GM18508 (cell line): ENCODE results near the gene AGO4.
"Not testable (repeated sequence)": the region's sequence is repeated elsewhere in the genome, so short reads cannot be mapped to it uniquely, and the experiment has no call there.

Experiments
- ATAC-seq: cut with Tn5 transposase; IDR thresholded peaks from one replicate; pipeline ENCODE4 v1.9.1; 2021; ENCODE audit warnings: moderate number of reproducible peaks; ENCODE audit not compliant: insufficient read depth, unreplicated experiment

The AGO4 gene

DNA sequence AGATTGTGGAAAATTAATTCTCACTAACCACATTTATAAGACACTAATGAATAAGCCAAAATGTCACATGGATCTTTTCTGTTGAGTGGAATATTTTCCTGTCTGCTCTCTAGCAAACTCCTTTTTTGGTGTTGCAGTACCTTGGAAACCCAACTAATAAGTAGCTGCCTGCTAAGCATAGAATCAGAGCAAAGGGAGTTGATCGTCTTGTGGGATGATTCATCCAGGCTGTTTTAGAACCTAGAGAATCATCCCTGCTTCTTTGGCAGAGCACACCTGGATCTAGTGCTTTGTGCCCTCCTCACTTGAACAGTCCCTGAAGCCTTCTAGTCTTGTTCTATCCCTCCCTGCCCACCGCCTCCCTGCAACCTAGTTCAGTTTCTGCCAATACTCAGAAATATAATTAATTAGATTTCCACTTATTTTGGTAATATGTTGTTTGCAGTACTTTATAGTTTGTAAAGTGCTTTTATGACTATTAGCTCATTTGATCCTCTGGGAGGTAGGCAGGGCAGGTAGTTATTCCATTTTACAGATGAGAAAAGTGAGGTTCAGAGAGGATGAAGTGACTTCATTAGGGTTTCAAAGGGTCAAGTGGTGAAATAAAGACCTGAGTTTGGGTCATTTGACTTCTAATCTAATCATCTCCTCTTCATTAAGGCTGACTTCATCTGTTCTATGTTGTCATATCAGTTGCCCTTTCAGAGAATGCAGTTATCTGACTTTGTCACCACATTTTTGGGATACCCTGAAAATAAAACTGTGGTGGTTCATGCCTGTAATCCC is 2.5 kb downstream of the AGO4 start:
- no peak for ATAC-seq

DNA sequence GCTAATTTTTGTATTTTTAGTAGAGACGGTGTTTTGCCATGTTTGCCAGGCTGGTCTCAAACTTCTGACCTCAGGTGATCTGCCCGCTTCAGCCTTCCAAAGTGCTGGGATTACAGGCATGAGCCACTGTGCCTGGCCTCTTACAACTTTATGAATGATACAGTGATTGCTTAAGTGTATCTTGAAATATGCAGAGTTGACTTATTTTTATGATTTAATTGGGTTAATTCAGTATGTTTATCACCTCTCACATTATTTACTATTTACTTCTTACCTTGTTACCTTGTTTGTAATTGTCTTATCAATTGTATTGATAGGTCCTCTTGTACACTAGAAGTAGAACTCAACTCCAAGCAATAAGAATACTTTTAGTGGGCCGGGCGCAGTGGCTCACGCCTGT is 4.9 kb downstream of the AGO4 start:
- ATAC-seq, result not testable (repeated sequence)

DNA sequence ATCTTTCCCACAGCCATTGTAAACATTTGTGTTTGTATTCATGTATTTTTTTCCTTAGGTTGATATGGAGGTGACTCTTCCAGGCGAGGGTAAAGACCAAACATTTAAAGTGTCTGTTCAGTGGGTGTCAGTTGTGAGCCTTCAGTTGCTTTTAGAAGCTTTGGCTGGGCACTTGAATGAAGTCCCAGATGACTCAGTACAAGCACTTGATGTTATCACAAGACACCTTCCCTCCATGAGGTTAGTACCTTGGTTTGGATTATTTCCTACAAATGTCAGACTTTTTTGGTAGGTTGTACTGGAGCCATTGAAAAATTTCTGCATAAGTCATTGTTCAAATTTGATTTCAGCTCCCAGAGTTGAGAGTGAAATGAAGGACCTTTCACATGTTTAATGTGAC is 17.4 kb downstream of the AGO4 start:
- ATAC-seq, result no peak

DNA sequence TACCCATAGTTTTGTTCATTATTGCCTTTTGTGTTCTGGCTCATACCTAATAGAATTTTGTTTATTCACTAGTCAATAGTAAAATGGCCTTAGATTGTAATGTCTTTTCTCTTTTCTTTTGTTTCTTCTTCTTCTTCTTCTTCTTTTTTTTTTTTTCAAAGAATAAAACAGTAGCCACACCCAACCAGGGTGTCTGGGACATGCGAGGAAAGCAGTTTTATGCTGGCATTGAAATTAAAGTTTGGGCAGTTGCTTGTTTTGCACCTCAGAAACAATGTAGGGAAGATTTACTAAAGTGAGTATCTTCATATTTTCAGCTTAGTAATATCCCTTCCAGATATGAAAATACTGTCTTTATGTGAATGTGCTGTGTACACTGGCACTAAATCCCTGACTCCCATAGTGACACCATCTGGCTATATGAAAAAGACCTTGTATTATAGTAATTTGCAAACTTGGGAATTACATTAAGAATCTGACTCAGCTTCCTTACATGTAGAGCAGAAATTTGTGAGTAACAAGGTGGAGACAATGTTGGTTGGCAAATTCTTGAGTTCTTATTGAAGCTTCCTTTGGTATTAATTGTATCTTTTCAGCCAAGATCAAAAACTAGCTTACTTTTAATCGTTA is 24.6 kb downstream of the AGO4 start:
- no peak for ATAC-seq

DNA sequence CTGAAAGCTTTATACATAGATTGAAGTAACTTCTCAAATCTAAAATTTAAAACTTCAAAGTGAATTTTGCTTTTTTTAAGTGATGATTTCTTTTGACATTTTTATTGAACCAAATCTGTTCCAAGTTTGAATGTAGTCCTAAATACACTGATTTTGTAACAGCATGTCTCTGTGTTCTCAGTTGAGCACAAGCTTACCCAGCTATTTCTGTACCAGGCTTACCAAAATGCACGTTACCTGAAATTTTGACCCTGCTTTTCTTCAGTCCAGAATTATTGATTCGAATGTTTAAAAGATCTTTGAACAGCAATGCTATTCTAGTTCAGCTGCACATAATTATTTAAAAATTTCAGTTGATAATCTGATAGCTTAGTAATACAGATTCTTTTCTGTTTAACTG is 25.6 kb downstream of the AGO4 start:
- no peak for ATAC-seq

DNA sequence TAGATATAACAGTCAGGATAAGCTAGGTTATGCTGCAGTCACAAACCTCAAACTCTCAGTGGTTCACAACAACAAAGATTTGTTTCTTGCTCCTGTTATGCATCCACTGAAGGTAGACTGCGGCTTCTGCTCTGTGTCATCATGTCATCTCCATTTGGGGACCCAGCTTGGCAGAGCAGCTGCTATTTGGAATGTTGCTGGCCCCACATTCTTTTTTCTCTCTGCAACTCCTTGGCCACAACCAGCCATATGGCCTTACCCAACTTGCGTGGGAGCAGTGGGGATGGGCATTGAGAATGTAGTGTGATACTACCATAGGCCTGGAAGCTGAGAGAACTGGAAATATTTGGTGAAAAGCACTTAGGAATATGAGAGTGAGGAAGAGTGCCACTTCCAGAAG is 26.4 kb downstream of the AGO4 start:
- no peak for ATAC-seq

DNA sequence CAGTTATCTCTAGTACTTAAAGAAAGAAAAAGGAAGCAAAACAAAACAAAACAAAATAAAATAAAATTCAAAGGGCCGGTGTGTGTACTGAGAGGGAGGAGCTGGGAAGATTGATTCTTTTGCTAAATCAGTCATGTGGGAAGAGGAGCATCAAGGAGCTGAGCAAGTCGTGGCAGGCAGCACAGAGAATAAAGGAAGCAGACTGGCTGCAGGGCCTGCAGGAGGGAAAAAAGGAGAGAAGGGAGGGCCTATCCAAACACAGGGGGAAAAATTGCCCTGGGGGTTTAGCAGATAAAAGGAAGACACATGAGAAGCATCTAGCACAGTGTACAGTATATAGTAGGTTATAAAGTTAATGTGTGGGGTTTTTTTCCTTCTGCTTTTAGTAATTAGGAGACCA is 27.6 kb downstream of the AGO4 start:
- no peak for ATAC-seq

DNA sequence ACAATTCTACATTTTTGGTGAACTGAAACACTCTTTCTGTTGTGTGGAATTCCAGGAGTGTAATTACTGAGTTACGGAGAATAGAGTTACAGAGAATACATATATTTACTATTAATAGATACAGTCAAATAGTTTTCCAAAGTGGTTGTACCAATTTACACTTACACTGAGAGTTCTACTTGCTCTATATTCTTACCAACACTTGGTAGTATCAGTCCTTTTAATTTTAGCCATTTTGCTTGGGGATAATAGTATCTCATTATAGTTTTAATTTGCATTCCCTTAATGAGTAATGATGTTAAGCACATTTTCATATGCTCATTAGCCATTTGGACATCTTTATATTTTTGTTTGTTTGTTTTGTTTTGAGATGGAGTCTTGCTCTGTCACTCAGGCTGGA is 28.9 kb downstream of the AGO4 start:
- no peak for ATAC-seq

DNA sequence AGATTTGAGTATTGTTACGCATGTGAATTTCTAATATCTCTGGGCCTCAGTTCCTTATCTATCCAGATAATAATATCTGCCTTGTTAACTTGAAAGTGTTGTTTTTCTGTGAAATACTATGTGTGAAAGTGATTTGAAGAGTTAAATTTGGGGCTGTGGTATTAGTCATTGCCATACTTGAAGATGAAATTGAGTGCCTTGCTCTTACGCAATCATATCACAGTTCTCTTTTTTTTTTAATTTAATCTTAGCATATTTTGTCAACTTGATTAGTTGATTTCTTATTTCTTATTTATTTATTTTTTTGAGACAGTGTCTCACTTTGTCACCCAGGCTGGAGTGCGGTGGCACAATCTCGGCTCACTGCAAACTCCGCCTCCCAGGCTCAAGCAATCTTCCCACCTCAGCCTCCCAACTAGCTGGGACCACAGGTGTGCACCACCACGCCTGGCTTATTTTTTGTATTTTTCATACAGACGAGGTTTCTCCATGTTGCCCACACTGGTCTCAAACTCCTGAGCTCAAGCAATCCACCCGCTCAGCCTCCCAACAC is 31.0 kb downstream of the AGO4 start:
- ATAC-seq, result no peak

DNA sequence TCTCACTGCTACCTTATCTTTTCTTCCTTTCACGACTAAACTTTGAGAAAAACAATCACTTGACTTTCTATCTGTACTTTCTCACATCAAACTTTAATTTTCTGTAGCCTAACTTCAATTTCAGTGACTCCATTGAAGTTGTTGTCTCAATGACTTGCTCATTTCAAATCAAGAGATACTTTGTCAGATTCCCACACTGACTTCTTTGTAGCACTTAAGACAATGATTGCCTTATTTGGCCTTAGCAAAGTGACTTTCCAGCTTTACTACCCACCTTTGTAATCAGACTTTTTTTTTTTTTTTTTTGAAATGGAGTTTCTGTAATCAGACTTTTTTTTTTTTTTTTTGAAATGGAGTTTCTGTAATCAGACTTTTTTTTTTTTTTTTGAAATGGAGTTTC is 37.0 kb downstream of the AGO4 start:
- ATAC-seq, result no peak

DNA sequence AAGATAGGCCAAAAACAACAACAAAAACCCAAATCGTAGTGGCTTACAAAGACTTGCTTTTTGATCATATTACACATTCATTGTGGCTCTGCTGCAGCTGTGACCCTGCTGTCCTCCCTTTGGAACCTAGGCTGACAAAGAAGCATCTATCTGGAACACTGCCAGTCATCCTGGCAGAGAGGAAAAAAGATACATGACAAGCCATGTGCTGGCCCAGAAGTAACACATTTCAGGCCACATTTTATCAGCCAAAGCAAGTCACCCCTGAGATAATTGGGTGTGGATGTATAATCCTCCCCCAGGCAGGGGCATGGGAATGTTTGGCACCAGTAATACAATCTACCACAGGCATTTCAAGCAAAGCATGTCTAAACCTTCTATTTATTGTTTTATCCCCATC is 38.0 kb downstream of the AGO4 start:
- no peak for ATAC-seq

DNA sequence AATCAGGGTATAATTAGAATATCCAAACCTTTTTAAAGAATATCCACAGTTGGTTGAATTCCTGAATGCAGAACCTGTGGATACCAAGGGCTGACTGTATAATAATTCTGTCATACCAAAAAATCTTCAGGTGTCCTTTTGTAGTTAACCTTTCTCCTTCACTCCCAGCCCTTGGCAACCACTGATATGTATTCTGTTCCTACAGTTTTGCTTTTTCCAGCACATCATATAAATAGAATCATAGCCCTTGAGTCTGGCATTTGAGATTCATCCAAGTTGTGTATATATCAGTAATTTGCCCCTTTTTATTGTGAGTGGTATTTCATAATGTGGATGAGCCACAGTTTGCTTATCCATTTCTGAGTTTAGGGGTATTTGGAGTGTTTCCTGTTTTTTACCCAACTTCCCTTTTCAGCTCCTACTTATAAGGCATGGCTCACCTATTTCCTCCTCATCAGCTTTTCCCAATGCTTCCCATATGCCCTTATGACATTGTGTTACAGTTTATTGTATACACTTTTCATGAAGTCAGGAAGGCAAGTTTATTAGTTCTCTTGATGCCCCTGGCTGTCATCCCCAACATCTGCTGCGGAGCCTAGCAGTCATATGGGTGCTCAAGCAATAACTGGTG is 40.2 kb downstream of the AGO4 start:
- ATAC-seq, result no peak

DNA sequence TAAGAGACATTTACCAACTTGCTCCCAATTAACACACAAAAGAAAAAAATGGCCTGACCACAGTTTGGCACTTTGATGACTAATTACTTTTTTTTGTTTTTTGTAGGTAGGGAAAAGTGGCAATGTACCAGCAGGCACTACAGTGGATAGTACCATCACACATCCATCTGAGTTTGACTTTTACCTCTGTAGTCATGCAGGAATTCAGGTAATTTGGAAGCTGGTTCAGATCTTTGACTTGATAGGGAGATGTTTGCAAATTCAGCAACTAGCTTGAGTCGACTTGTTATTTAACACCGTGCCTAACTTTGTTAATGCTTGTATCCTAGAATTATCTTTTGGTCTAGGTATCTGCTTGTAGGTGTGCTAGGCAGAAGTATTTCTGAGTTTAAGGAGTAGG is 42.2 kb downstream of the AGO4 start:
- ATAC-seq, result no peak

DNA sequence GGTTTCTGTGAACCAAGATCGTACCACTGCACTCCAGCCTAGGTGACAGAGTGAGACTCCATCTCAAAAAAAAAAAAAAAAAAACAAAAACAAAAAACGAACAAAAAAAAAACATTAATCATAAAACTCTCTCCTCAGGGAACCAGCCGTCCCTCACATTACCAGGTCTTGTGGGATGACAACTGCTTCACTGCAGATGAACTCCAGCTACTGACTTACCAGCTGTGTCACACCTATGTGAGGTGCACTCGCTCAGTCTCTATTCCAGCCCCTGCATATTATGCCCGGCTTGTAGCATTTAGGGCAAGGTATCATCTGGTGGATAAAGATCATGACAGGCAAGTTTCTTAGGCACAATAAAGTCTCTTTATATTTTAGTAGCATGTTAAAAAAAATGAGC is 42.9 kb downstream of the AGO4 start:
- ATAC-seq, result no peak

DNA sequence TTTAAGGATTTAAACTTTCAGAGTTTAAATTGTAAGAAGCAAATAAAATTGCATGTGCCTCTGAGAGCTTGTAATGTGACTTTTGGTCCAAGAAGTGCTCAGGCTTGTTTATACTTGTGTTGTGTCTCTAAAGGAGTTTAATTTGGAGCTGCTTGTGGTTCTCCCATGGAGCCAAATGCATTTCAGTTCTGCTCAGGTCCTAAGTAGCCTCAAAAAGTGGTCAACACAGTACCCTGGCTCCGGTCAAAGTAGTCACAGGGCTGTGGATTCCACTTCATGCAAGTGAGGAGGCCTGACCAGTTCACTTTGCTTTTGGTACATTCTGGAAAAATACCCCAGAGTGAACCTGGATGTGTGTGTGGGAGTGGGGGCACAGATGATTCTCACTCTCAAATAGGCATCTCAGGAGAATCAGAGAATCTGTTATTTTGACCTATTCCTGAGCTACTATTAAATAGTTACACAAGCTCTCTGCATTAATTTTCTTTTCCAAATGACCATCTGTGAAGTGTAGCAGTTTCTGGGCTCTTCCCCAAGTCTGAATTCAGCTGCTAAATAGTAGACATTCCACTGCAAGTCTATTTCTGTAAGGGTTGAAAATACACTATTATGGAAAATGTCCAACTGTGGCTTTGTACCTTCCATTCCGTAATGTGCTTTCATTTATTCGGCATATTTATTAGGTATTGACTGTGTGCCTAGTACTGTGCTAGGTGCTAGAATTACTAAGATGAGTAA is 43.5 kb downstream of the AGO4 start:
- ATAC-seq, result no peak

DNA sequence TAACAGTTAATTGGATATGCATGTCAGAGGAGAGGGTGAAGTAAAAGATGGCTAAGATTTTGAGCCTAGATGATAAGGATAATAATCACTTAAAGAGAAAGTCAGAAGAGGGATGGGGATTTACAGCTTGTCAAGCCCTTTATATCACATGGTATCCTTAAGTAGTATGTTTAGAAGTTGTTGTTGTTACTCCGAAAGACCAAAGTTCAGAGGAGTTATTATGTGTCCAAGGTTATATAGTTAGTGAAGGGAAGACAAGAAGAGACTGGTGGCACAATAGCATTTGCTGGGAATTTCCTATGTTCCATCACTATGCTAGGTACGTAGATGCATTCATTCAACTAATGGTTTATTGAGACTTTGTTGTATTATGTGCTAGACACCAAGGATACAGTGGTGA is 44.4 kb downstream of the AGO4 start:
- no peak for ATAC-seq

DNA sequence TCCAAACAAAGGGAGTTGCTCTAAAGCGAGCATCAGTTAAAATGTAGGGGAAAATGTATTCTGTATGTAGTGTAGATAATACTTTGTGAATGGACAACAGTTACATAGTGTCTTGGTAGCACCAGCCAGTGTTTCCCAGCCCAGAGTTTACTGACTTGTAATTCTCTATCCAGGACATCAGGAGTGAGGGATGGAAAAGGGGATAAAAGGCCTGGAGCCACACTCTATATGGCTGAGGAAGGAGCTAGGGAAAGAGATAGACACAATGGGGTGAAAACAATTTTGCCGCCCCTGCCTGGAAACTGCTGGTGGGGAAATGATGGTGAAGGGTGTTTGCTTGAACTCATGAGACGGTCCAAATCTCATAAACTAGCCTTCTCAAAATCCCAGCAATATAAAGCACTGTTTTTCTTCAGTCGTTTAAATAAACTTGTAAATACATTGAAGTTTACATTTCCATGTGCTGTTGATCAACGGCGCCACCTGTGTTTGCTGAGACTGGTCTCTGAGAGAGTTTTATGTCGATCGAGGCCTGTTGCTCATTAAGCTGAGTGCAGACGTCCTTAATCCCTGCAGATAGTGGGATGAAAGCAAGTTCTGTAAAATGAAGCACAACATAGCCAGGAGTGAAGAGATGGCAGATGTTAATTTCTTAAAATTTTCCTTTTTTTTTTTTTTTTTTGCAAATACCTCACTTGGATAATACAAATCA is 47.3 kb downstream of the AGO4 start:
- no peak for ATAC-seq

DNA sequence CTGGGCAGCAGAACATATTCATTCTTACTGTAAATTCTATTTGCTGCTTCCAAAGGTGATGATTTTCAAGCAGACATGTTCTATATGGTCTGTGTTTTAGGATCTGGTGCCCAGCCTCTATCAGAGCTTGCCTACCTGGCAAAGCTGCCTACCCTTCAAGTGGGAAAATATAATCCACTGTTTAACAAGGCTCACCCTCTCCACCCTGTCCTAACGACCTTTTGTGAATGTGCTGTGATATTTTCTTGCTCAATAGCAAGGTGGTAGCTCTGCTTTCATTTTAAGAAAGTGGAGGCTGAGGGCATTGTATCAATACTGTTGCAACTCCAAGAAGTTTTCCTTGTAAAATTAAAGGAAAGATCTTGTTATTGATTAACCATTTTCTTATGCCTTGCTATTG is 49.1 kb downstream of the AGO4 start:
- no peak for ATAC-seq

DNA sequence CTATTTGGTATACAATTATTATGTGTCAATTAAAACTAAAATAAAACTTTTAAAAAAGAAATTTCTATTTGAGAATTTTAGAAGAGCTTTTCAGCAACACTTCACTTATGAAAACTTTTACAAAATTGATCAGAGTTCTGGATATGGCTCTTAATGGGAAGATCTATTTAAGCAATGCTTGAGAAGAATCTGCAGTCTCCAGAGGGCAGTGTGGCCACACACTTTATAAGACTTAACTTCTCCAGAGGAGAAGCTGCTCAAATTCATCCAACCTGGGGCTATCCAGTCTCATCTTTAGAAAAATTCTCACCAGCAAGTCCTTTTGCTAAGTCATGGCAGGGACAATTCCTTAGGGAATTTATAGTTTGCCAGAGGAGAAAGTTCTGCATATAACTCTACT is 50.0 kb downstream of the AGO4 start:
- no peak for ATAC-seq

DNA sequence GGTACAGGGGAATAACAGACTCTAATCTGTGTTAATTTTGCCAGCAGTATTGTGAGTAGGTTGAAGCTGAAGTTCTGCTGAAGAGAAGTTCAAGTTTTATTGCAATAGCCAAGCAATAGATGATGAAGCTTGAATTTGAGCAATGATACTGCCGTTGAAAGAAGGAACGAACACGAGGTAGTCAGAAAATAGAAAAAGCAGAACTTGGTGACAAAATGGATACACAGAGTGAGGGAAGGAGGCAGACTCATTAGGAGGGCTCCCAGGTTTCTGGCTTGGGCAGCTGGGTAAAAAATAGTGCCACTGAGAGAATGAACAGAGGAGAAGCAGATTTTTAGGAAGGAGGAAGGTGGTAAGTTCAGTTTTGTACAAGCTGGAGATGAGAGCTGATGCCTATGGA is 52.9 kb downstream of the AGO4 start:
- no peak for ATAC-seq
